Kidney epithelial cell (primary cell): ENCODE data around the gene TTC36. TPM values are rescaled to one million over a fixed set of nuclear protein-coding genes. Genes with fewer than 3 reads are reported as not detected.

ENCODE experiments used
- DNase-seq: peaks from one replicate; pipeline ENCODE4 v3.0.0-alpha.2; 2010; ENCODE audit warnings: low read depth
- H3K27me3 ChIP-seq: 2 replicates; pipeline ENCODE4 v1.6.0; 2011; ENCODE audit warnings: low read length; ENCODE audit not compliant: control insufficient read depth, insufficient read depth
- H3K36me3 ChIP-seq: 2 replicates; pipeline ENCODE4 v1.5.1; 2011; ENCODE audit warnings: low read length; ENCODE audit not compliant: control insufficient read depth, insufficient read depth
- H3K4me3 ChIP-seq: 2 replicates; pipeline ENCODE4 v1.5.1; 2011; ENCODE audit warnings: low read depth, mild to moderate bottlenecking, control low read depth, low read length
- total RNA-seq: library from RNA; depleted of rRNA; stranded (reverse); fragments of >200 nt; gene quantifications from 2 replicates; pipeline ENCODE4 v1.2.3, GENCODE V29; 2015
- TF ChIP-seq, protein P1 (sequence below): IDR thresholded peaks from 2 replicates; pipeline ENCODE4 v1.5.1; 2011; ENCODE audit warnings: mild to moderate bottlenecking, moderate library complexity, low read length, control low read depth, inconsistent platforms; ENCODE audit not compliant: insufficient read depth, poor library complexity, severe bottlenecking

Gene TTC36
- total RNA-seq, 1 donor from 2014 or later, result 1.0 TPM

DNA sequence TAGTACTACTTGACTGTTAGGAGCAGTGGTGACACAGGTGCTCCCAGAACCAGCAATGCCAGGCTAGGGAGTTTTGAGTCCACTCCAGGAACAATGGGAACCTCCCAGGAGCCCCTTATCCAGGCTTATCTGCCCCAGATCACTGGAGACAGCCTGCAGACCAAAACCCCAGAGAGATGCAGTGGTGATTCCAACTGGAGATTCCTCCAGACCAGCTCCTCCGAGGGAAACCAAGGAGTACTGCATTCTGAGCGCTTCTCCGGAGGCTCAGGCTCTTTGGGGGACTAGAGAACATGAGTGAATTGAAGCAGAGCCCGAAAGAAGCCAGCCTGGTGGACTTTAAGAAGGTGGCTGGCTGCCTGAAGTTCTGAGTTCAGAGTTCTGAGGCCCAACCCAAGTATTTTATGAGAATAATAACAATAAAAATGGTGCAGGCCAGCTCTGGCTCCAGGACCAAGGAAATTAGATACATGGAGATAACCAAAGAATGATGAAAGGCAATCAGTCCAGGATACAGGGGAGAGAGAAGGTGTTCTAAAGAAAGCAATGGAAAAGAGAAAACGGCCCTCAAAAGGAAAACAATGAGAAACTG lies 2.4 kb downstream of the TTC36 start:
- Histone ChIP-seq H3K4me3 (peak overlapping the region; percentile 75), H3K27me3 (no peaks in the 10 kb centered on the region), H3K36me3 (peaks cover 1% of the 10 kb centered on the region)
- no peak for DNase-seq
- TF ChIP-seq, protein P1, sequence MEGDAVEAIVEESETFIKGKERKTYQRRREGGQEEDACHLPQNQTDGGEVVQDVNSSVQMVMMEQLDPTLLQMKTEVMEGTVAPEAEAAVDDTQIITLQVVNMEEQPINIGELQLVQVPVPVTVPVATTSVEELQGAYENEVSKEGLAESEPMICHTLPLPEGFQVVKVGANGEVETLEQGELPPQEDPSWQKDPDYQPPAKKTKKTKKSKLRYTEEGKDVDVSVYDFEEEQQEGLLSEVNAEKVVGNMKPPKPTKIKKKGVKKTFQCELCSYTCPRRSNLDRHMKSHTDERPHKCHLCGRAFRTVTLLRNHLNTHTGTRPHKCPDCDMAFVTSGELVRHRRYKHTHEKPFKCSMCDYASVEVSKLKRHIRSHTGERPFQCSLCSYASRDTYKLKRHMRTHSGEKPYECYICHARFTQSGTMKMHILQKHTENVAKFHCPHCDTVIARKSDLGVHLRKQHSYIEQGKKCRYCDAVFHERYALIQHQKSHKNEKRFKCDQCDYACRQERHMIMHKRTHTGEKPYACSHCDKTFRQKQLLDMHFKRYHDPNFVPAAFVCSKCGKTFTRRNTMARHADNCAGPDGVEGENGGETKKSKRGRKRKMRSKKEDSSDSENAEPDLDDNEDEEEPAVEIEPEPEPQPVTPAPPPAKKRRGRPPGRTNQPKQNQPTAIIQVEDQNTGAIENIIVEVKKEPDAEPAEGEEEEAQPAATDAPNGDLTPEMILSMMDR, result no peak

DNA sequence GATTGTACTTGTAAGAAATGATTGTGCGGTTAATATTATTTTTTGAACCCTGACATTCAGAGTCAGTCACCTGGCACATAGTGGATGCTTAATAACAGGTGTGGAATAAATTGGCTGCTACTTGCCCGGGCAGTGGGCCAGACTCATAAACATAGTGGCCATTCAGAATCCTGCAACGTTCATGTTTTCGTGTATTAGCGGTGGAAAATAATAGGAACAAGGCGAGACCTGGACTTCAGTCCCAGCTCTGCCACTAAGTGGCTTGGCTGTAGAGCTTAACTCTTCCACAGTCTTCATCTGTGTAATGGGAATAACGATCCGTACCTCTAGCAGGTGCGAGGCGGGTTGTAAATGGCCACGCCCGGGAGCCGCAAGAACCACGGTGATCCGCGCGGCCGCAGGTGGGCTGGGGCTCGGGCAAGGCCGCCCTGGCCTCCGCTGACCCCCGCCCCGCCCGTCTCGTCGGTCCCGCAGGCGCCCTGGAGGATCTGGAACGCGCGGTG lies 3.0 kb downstream of the TTC36 start:
- Histone ChIP-seq H3K27me3 (no peaks in the 10 kb centered on the region), H3K4me3 (peak overlapping the region; percentile 75), H3K36me3 (no peaks in the 10 kb centered on the region)
- DNase-seq, result no peak
- TF ChIP-seq, protein P1, result no peak

DNA sequence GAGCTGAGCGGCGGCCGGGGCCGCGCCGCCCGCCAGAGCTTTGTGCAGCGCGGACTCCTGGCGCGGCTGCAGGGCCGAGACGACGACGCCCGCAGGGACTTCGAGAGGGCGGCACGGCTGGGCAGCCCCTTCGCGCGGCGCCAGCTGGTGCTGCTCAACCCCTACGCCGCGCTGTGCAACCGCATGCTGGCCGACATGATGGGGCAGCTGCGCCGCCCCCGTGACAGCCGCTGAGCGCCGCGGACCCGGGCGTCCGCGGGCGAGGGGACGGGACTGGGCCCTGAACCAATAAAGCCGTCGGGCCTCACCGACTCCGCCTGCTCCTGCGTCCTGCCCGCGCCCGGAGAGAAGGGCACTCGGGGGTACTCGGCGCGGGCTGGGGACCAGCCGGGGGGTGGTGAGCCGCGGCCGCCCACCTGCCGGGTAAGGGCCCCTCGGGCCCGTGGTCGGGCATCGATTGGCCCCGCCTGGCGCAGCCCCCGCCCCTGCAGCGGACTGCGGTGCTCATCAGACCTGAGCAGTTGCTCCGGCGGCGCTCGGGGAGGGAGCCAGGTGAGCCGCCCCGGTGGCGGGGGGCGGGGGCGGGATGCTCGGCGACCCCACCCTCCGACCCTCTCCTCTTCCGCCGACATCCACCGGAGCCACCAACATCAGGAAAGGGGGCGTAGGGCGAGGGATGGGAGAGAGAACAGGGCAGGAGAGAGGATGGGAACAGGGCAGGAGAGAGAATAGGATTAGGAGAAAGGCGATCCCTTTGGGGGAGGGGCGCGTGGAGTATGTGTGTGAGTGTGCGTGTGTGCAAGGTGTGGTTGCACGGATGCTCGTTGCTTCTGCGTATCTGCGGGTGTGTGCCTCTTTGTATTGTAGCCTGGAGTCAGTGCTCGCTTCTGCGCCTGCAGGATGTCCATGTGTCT lies 3.7 kb downstream of the TTC36 start, which contains the start of gene TMEM25:
Gene TMEM25, plus strand, starts transcription at position 510 of the 914 bp plus-strand sequence. CDS start 610 bp downstream, outside the sequence.
- TF ChIP-seq, protein P1, result no peak
- Histone ChIP-seq H3K27me3 (no peaks in the 10 kb centered on the region), H3K36me3 (no peaks in the 10 kb centered on the region), H3K4me3 (peak within 1 kb of the TSS; percentile 75)
- DNase-seq, result no peak

DNA sequence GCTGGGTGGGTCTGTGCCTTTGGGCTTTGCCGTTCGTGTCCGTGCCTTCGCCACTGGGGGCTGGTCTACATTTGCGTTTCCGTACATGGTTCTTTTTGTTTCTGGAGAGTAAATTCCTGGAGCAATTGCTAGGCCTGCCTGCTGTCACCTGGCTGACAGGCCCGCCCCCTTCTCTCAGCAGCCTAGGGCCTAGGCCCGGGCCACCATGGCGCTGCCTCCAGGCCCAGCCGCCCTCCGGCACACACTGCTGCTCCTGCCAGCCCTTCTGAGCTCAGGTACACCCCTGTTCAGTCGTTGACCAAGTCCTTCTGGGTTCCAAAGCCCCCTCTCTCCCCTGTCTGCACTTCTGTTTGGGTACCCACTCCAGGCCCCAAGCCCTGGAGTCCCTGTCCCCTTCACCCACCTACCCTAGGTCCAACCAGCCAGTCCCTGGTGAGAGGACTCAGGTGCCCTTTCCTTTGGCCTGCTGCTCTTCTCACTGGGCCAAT lies 4.4 kb downstream of the TTC36 start:
- no peaks in the 10 kb centered on the region for H3K36me3 ChIP-seq
- no peak for DNase-seq
- TF ChIP-seq, protein P1, result no peak
- peak overlapping the region; percentile 75 for H3K4me3 ChIP-seq
- no peaks in the 10 kb centered on the region for H3K27me3 ChIP-seq

DNA sequence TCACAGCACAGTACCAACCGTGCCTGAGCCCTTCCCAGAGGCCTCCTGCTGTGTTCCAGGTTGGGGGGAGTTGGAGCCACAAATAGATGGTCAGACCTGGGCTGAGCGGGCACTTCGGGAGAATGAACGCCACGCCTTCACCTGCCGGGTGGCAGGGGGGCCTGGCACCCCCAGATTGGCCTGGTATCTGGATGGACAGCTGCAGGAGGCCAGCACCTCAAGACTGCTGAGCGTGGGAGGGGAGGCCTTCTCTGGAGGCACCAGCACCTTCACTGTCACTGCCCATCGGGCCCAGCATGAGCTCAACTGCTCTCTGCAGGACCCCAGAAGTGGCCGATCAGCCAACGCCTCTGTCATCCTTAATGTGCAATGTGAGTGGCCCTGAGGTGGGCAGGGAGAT lies 4.8 kb downstream of the TTC36 start:
- no peaks in the 10 kb centered on the region for H3K27me3 ChIP-seq
- H3K36me3 ChIP-seq, result no peaks in the 10 kb centered on the region
- DNase-seq, result no peak
- TF ChIP-seq, protein P1, result no peak
- H3K4me3 ChIP-seq, result peak overlapping the region; percentile 75
